ENCODE data around the gene NKX1-2.

- no peak for TF ChIP-seq CTCF (conservative IDR thresholded peaks at IDR 0.05; ENCODE audit: low read depth, low read length)
- no peak for TF ChIP-seq POLR2A (IDR thresholded peaks at IDR 0.05; ENCODE audit: low read depth, low read length)
- TF ChIP-seq RAD21 (IDR thresholded peaks at IDR 0.05; ENCODE audit: low read length) = no peak
- no peak for TF ChIP-seq MAFK (IDR thresholded peaks at IDR 0.05; ENCODE audit: low read depth, low read length)
- no peak for TF ChIP-seq MAZ (IDR thresholded peaks at IDR 0.05; ENCODE audit: borderline replicate concordance, low read depth, low read length)
- no peak for TF ChIP-seq USF2 (IDR thresholded peaks at IDR 0.05; ENCODE audit: low read depth, low read length)
- no peak for TF ChIP-seq CHD1 (IDR thresholded peaks at IDR 0.05; ENCODE audit: low read depth, low read length)
- no peak for TF ChIP-seq RFX5 (IDR thresholded peaks at IDR 0.05; ENCODE audit: low read depth, low read length)
- no peak for TF ChIP-seq BHLHE40 (IDR thresholded peaks at IDR 0.05; ENCODE audit: low read depth, low read length)
Measured at GRCh38 chr10:124496620-124497019, 46.8 kb upstream of the NKX1-2 start.
